HCT116 (cell line): ENCODE measurements around the gene MRPL24. TPM values are rescaled to one million over a fixed set of nuclear protein-coding genes. Genes with fewer than 3 reads are reported as not detected.
"Not testable (repeated sequence)": the region's sequence is repeated elsewhere in the genome, so short reads cannot be mapped to it uniquely, and the experiment has no call there.

Source experiments
- ATAC-seq: fragments of 200-7000 bp; cut with Tn5 transposase; 2 replicates; pipeline ENCODE4 v1.9.1; 2020; ENCODE audit warnings: mild to moderate bottlenecking, moderate library complexity
- BruUV-seq: library from RNA; stranded (reverse); fragments of 400-500 nt; replicated peaks from 2 replicates; lab custom pipeline; 2021; lab: Mats Ljungman, UMichigan
- CTCF ChIA-PET: fragments of 300-600 bp; sonication (Branson Sonifier 250); formaldehyde crosslinking; loops from one replicate; lab custom pipeline; 2021; ENCODE audit warnings: antibody characterized with exemption; lab: Charles Lee
- POLR2A ChIA-PET: fragments of 300-600, 350-600 bp; sonication (Branson Sonifier 250); formaldehyde crosslinking; loops from one replicate; lab custom pipeline; 2021; ENCODE audit warnings: antibody characterized with exemption; lab: Charles Lee
- RAD21 ChIA-PET, 2 experiments: fragments of 300-600 bp; sonication (Branson Sonifier 250); formaldehyde crosslinking; loops; one replicate each; lab custom pipeline; 2023; ENCODE audit warnings: low total read pairs in 2 of 2; ENCODE audit not compliant: uncharacterized antibody in 2 of 2, unreplicated experiment in 2 of 2, low non-redundant PET in 1 of 2; lab: Charles Lee
- DNase-seq: peaks from one replicate; pipeline ENCODE4 v3.0.0-alpha.2; 2010; ENCODE audit warnings: low read depth, low spot score
- H2AFZ ChIP-seq: fragments of 200-600 bp; shearing (Covaris generic), sonication (generic); 2 replicates; pipeline ENCODE4 v1.6.1; 2017; ENCODE audit warnings: low read depth, mixed run types, mixed read lengths, antibody characterized with exemption, low read length; ENCODE audit not compliant: poor library complexity, severe bottlenecking
- H3K27ac ChIP-seq: 2 replicates; pipeline ENCODE4 v1.5.1; 2012; ENCODE audit warnings: low read depth, low read length
- H3K27me3 ChIP-seq: fragments of 200-600 bp; sonication (generic); 2 replicates; pipeline ENCODE4 v1.6.1; 2016; ENCODE audit warnings: mixed run types, low read length, mixed read lengths; ENCODE audit not compliant: insufficient read depth
- H3K36me3 ChIP-seq, 2 experiments: fragments of 200-500 bp in 1 of 2; fragments of 200-600 bp in 1 of 2; sonication (Bioruptor generic) in 1 of 2; sonication (generic) in 1 of 2; 2 replicates each; pipeline versions ENCODE4 v1.5.1 to v1.6.1; 2014 to 2016; ENCODE audit warnings: low read length in 2 of 2, inconsistent platforms in 1 of 2, mixed read lengths in 1 of 2, mixed run types in 1 of 2; ENCODE audit not compliant: insufficient read depth in 2 of 2, control insufficient read depth in 1 of 2
- H3K4me1 ChIP-seq, 2 experiments: fragments of 200-600 bp in 1 of 2; sonication (generic) in 1 of 2; 2 replicates each; pipeline versions ENCODE4 v1.5.1 to v1.6.1; 2012 to 2017; ENCODE audit warnings: low read length in 2 of 2, inconsistent platforms in 1 of 2, mild to moderate bottlenecking in 1 of 2, mixed read lengths in 1 of 2, mixed run types in 1 of 2, moderate library complexity in 1 of 2; ENCODE audit not compliant: insufficient read depth in 2 of 2, control insufficient read depth in 1 of 2
- H3K4me2 ChIP-seq: fragments of 200-600 bp; sonication (generic); 2 replicates; pipeline ENCODE4 v1.6.1; 2017; ENCODE audit warnings: mixed run types, low read length, mixed read lengths
- H3K4me3 ChIP-seq, 2 experiments: fragments of 200-600 bp in 1 of 2; sonication (generic) in 1 of 2; replicated peaks in 1 of 2; 2 replicates each; pipeline ENCODE4 v1.5.1; 2011 to 2016; ENCODE audit warnings: low read length in 2 of 2, control low read depth in 1 of 2, low read depth in 1 of 2, mild to moderate bottlenecking in 1 of 2, mixed read lengths in 1 of 2, mixed run types in 1 of 2
- H3K79me2 ChIP-seq: fragments of 200-600 bp; sonication (generic); 2 replicates; pipeline ENCODE4 v1.6.1; 2017; ENCODE audit warnings: mild to moderate bottlenecking, mixed run types, low read length, moderate library complexity, mixed read lengths; ENCODE audit not compliant: insufficient read depth
- H3K9ac ChIP-seq: fragments of 200-600 bp; sonication (generic); 2 replicates; pipeline ENCODE4 v1.6.1; 2016; ENCODE audit warnings: low read length, mixed read lengths
- H3K9me2 ChIP-seq: fragments of 200-600 bp; sonication (generic), shearing (Covaris generic); 2 replicates; pipeline ENCODE4 v1.6.1; 2017; ENCODE audit warnings: mixed run types, mild to moderate bottlenecking, moderate library complexity; ENCODE audit not compliant: insufficient read depth
- H3K9me3 ChIP-seq, 2 experiments: fragments of 200-500 bp in 1 of 2; fragments of 200-600 bp in 1 of 2; sonication (Bioruptor generic) in 1 of 2; sonication (generic) in 1 of 2; 2 replicates each; pipeline ENCODE4 v1.6.1; 2014 to 2017; ENCODE audit warnings: low read length in 2 of 2, mixed read lengths in 2 of 2, inconsistent platforms in 1 of 2, low read depth in 1 of 2, mild to moderate bottlenecking in 1 of 2, mixed run types in 1 of 2, moderate library complexity in 1 of 2; ENCODE audit not compliant: control insufficient read depth in 1 of 2, insufficient read depth in 1 of 2
- H4K20me1 ChIP-seq: fragments of 200-600 bp; sonication (generic), shearing (Covaris generic); 2 replicates; pipeline ENCODE4 v1.6.1; 2017; ENCODE audit warnings: mixed run types, mild to moderate bottlenecking, moderate library complexity; ENCODE audit not compliant: insufficient read depth
- CEBPB ChIP-seq: IDR thresholded peaks from 2 replicates; pipeline ENCODE4 v1.6.1; 2012; ENCODE audit warnings: low read depth
- YY1 ChIP-seq: IDR thresholded peaks from 2 replicates; pipeline ENCODE4 v1.6.1; 2011; ENCODE audit warnings: low read length, low read depth, moderate library complexity, mild to moderate bottlenecking; ENCODE audit not compliant: insufficient replicate concordance; ENCODE audit errors: extremely low read depth
- intact Hi-C: fragments of 100-400 bp; cut with micrococcal nuclease; formaldehyde crosslinking; loops from 2 replicates; pipeline ENCODE4 v1.10.0; 2022
- total RNA-seq: library from RNA; stranded (reverse); gene quantifications from one replicate; pipeline ENCODE4 v1.2.1, GENCODE V29; 2021; ENCODE audit not compliant: unreplicated experiment

The MRPL24 gene
- total RNA-seq, 1 experiment from 2014 or later: 111 TPM

- Histone ChIP-seq H2AFZ (no peak overlapping the region), H3K4me3 (no peak overlapping the region), H3K36me3 (no peaks in the 10 kb centered on the region), H3K9me3 (no peaks in the 10 kb centered on the region), H3K9me2 (no peaks in the 10 kb centered on the region), H3K9ac (no peak overlapping the region), H3K27me3 (no peaks in the 10 kb centered on the region), H4K20me1 (no peaks in the 10 kb centered on the region), H3K4me1 (peaks cover 3 to 7% of the 10 kb centered on the region in 2 experiments; a peak in 2 of 4 replicates), H3K4me2 (no peak overlapping the region), H3K79me2 (0 out of 2 replicates have a peak, but pooled peaks cover 3% of the 10 kb centered on the region), H3K27ac (no peak overlapping the region)
- TF ChIP-seq YY1 (no peak), CEBPB (no peak)
- RAD21 ChIA-PET: no interaction called here
- CTCF ChIA-PET: no interaction called here
- POLR2A ChIA-PET: no interaction called here
- intact Hi-C loops: no loop called here
- DNase-seq (no peak), ATAC-seq (0 out of 2 replicates have a peak, but pooled peaks have one; percentile 23)
- no TSS peak for BruUV-seq
Measured at GRCh38 chr1:156760092-156760795, 19.4 kb upstream of the MRPL24 start.

DNA sequence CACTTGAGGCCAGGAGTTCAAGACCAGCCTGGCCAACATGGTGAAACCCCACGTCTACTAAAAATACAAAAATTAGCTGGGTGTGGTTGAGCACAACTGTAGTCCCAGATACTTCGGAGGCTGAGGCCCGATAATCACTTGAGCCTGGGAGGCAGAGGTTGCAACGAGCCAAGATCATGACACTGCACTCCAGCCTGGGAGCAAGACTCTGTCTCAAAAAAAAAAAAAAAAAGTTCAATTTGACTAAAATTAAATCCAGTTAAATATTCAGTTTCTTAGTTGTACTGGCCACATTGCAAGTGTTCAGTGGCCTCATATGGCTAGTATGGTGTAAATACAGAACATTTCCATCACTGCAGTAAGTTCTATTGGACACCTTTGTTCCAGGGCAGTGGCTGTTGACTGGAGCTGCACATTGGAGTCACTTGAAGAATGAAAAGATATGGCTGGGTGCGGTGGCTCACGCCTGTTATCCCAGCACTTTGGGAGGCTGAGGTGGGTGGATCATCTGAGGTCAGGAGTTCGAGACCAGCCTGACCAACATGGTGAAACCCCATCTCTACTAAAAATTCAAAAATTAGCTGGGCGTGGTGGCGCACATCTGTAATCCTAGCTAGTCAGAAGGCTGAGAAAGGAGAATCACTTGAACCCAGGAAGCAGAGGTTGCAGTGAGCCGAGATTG is 16.8 kb upstream of the MRPL24 start:
- H3K36me3 ChIP-seq, RAD21 ChIA-PET, DNase-seq, H2AFZ ChIP-seq, ATAC-seq, BruUV-seq, POLR2A ChIA-PET, H3K27me3 ChIP-seq, H3K9ac ChIP-seq, H3K27ac ChIP-seq, intact Hi-C loops, H3K9me3 ChIP-seq, H4K20me1 ChIP-seq, H3K4me3 ChIP-seq, H3K4me2 ChIP-seq, H3K9me2 ChIP-seq: not testable (repeated sequence)
- CTCF ChIA-PET: interaction anchor here (1.5 kb wide), 1 partner anchor 69 kb away, joined by 5 read pairs; no protein-coding TSS in a partner anchor
- H3K79me2 ChIP-seq: peaks cover 12% of the 10 kb centered on the region
- peaks cover 3 to 13% of the 10 kb centered on the region in 2 experiments; a peak in 3 of 4 replicates for H3K4me1 ChIP-seq
